K562 (cell line): ENCODE measurements around the gene MERTK. TPM values are rescaled to one million over a fixed set of nuclear protein-coding genes. Genes with fewer than 3 reads are reported as not detected.

Experiments used
- ADNP ChIP-seq: fragments of 200-800 bp; sonication (Bioruptor generic); IDR thresholded peaks from 2 replicates; pipeline ENCODE4 v1.6.1; 2016; ENCODE audit warnings: missing genetic modification characterization, missing compliant biosample characterization
- ARHGAP35 ChIP-seq: fragments of 450-650 bp; IDR thresholded peaks from 2 replicates; pipeline ENCODE4 v1.6.1; 2018; ENCODE audit not compliant: partially characterized antibody
- GTF3C2 ChIP-seq: IDR thresholded peaks from 3 replicates; pipeline ENCODE4 v1.6.1; 2011; ENCODE audit warnings: borderline replicate concordance, mild to moderate bottlenecking, moderate library complexity; ENCODE audit not compliant: insufficient read length; ENCODE audit errors: extremely low read depth
- IRF9 ChIP-seq: fragments of 450-650 bp; IDR thresholded peaks from 2 replicates; pipeline ENCODE4 v1.6.1; 2016; ENCODE audit warnings: missing biosample characterization, missing genetic modification characterization
- KDM5B ChIP-seq: fragments of 200-600 bp; sonication (generic); IDR thresholded peaks from 2 replicates; pipeline ENCODE4 v1.6.1; 2012; ENCODE audit warnings: low read depth, mild to moderate bottlenecking, moderate library complexity, low read length, control low read depth, inconsistent platforms; ENCODE audit not compliant: insufficient replicate concordance
- PHF20 ChIP-seq: fragments of 450-650 bp; IDR thresholded peaks from 2 replicates; pipeline ENCODE4 v1.6.1; 2018; ENCODE audit not compliant: partially characterized antibody
- POLR2AphosphoS2 ChIP-seq: IDR thresholded peaks from 2 replicates; pipeline ENCODE4 v1.6.1; 2012; ENCODE audit warnings: low read length, improper control_type of control experiment
- PYGO2 ChIP-seq: fragments of 450-650 bp; IDR thresholded peaks from 2 replicates; pipeline ENCODE4 v1.6.1; 2016; ENCODE audit warnings: mild to moderate bottlenecking, missing genetic modification characterization, moderate library complexity, missing compliant biosample characterization
- RHOXF2B ChIP-seq: fragments of 250-450 bp; sonication (Bioruptor Pico); conservative IDR thresholded peaks from 2 replicates; pipeline ENCODE4 v1.5.1; 2021
- SAFB2 ChIP-seq: fragments of 200-400 bp; formaldehyde crosslinking; IDR thresholded peaks from 2 replicates; pipeline ENCODE4 v1.6.1; 2018; ENCODE audit warnings: borderline replicate concordance, low read length, low read depth, moderate library complexity; ENCODE audit not compliant: severe bottlenecking
- SFPQ ChIP-seq: fragments of 200-400 bp; formaldehyde crosslinking; IDR thresholded peaks from 2 replicates; pipeline ENCODE4 v1.6.1; 2017; ENCODE audit warnings: mild to moderate bottlenecking, low read depth, low read length, moderate library complexity
- SMARCA4 ChIP-seq: fragments of 450-650 bp; IDR thresholded peaks from 2 replicates; pipeline ENCODE4 v1.6.1; 2016
- SPI1 ChIP-seq: IDR thresholded peaks from 2 replicates; pipeline ENCODE4 v1.6.1; 2011; ENCODE audit warnings: low read depth, low read length, control low read depth, borderline replicate concordance
- ZFP91 ChIP-seq: sonication (generic); formaldehyde crosslinking; IDR thresholded peaks from 2 replicates; pipeline ENCODE4 v1.8.0; 2022; ENCODE audit warnings: mild to moderate bottlenecking, missing genetic modification reagents
- ZNF780A ChIP-seq: fragments of 250-450 bp; sonication (Bioruptor Pico); IDR thresholded peaks from 2 replicates; pipeline ENCODE4 v1.5.0; 2021; ENCODE audit warnings: mild to moderate bottlenecking
- polyA plus RNA-seq, 8 experiments: library from polyadenylated mRNA; depleted of rRNA in 4 of 8; stranded (reverse) in 5 of 8; unstranded in 3 of 8; fragments of >200 nt; fragmentation: Nextera tagmentation in 2 of 8; fragmentation: Illumina TruSeq in 1 of 8; extraction: Ambion mirVana in 2 of 8; extraction: Trizol in 1 of 8; gene quantifications; 2 replicates each; pipeline versions ENCODE4 v1.2.1 to v1.2.3, GENCODE V29; 2011 to 2014; ENCODE audit warnings: inconsistent platforms in 1 of 8, missing spikeins in 1 of 8
- total RNA-seq, 7 experiments: library from RNA; depleted of rRNA in 6 of 7; stranded (reverse); fragments of >200 nt in 6 of 7; fragmentation: Illumina TruSeq in 2 of 7; extraction: Trizol in 2 of 7; gene quantifications; 2 replicates each; pipeline versions ENCODE4 v1.2.1 to v1.2.3, GENCODE V29; 2011 to 2021; ENCODE audit warnings: low replicate concordance in 1 of 7

MERTK gene
- total and polyA plus RNA-seq, 9 of the 15 experiments (the other 6 are each of a cell fraction or from before 2014, with no cell fraction given) = 0.23 to 1.6 (median 0.74) TPM

GRCh38 chr2:112021781-112022231 is 123.4 kb downstream of the MERTK start (continued):
- TF ChIP-seq ZFP91 (CRISPR knock-in tag) = no peak
- no peak for TF ChIP-seq SAFB2
- no peak for TF ChIP-seq IRF9
- no peak for TF ChIP-seq SPI1
- TF ChIP-seq ADNP (tag) = no peak
- TF ChIP-seq KDM5B = no peak
- TF ChIP-seq PHF20 = no peak
- peak; percentile 95 for TF ChIP-seq SMARCA4
- no peak for TF ChIP-seq RHOXF2B
- no peak for TF ChIP-seq PYGO2 (tag)
- no peak for TF ChIP-seq ARHGAP35
- TF ChIP-seq SFPQ = no peak
- no peak for TF ChIP-seq POLR2AphosphoS2
- TF ChIP-seq ZNF780A (CRISPR knock-in tag) = no peak
- TF ChIP-seq GTF3C2 = no peak
